Parathyroid adenoma (tissue), 2 donors: Measurements from ENCODE around the gene LRRC15.

Source experiments
- H2AFZ ChIP-seq: fragments of 300-600 bp; sonication (generic); one replicate; pipeline ENCODE4 v1.7.0; 2017; ENCODE audit warnings: antibody characterized with exemption, mild to moderate bottlenecking
- H3K27ac ChIP-seq: fragments of 300-600 bp; sonication (generic); one replicate; pipeline ENCODE4 v1.7.0; 2017
- H3K27me3 ChIP-seq: fragments of 300-600 bp; sonication (generic); one replicate; pipeline ENCODE4 v1.7.0; 2017; ENCODE audit warnings: low read length; ENCODE audit not compliant: control insufficient read depth, insufficient read depth
- H3K36me3 ChIP-seq: fragments of 300-600 bp; sonication (generic); one replicate; pipeline ENCODE4 v1.7.0; 2017; ENCODE audit warnings: low read length; ENCODE audit not compliant: control insufficient read depth, insufficient read depth
- H3K4me1 ChIP-seq: fragments of 300-600 bp; sonication (generic); one replicate; pipeline ENCODE4 v1.7.0; 2017; ENCODE audit warnings: control low read depth
- H3K4me2 ChIP-seq: fragments of 300-600 bp; sonication (generic); one replicate; pipeline ENCODE4 v1.7.0; 2017; ENCODE audit warnings: low read length
- H3K4me3 ChIP-seq: fragments of 300-600 bp; sonication (generic); one replicate; pipeline ENCODE4 v1.7.0; 2017; ENCODE audit warnings: low read depth, low read length
- H3K79me2 ChIP-seq: fragments of 300-600 bp; sonication (generic); one replicate; pipeline ENCODE4 v1.7.0; 2017; ENCODE audit warnings: control low read depth
- H3K9ac ChIP-seq: fragments of 300-600 bp; sonication (generic); one replicate; pipeline ENCODE4 v1.7.0; 2017; ENCODE audit warnings: mild to moderate bottlenecking
- H3K9me3 ChIP-seq: fragments of 300-600 bp; sonication (generic); one replicate; pipeline ENCODE4 v1.7.0; 2017; ENCODE audit warnings: low read length; ENCODE audit not compliant: control insufficient read depth
- TF ChIP-seq, protein P1 (sequence below): fragments of 300-600 bp; sonication (generic); IDR thresholded peaks from one replicate; pipeline ENCODE4 v1.7.0; 2017; ENCODE audit warnings: antibody characterized with exemption, mild to moderate bottlenecking
- donor health status: primary hyperparathyroidism.

LRRC15 gene

DNA sequence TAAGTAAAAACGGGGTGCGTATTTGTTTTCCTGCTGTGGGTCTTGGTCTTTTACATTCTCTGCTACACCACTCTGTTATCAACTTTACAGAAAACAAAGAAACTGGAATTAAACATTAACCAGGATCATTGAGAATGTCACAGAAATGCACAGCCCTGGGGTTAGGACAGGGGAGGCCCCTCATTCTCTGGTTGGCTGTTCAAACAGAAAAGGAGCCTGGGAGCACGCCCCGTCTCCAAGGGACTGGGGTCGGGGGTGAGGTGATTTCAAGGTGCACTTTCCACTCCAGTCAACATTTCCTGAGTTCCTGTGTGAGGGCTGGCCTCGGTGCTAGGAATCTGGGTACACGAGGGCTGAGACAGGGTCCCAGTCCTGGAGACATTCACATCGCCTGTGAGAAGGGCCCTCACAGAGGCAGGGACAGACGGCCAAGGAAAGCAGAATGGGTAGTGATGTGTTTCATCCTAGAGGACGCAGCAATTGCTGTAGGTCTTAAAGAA is 48.7 kb downstream of the LRRC15 start:
- no peaks in the 10 kb centered on the region for H3K36me3 ChIP-seq
- H3K79me2 ChIP-seq: no peaks in the 10 kb centered on the region
- H3K4me2 ChIP-seq: no peak overlapping the region
- no peak overlapping the region for H3K27ac ChIP-seq
- peaks cover 8% of the 10 kb centered on the region for H3K4me1 ChIP-seq
- H3K9me3 ChIP-seq: no peaks in the 10 kb centered on the region
- no peaks in the 10 kb centered on the region for H3K27me3 ChIP-seq
- H3K9ac ChIP-seq: no peak overlapping the region
- H3K4me3 ChIP-seq: no peak overlapping the region
- no peak overlapping the region for H2AFZ ChIP-seq
- TF ChIP-seq, protein P1, sequence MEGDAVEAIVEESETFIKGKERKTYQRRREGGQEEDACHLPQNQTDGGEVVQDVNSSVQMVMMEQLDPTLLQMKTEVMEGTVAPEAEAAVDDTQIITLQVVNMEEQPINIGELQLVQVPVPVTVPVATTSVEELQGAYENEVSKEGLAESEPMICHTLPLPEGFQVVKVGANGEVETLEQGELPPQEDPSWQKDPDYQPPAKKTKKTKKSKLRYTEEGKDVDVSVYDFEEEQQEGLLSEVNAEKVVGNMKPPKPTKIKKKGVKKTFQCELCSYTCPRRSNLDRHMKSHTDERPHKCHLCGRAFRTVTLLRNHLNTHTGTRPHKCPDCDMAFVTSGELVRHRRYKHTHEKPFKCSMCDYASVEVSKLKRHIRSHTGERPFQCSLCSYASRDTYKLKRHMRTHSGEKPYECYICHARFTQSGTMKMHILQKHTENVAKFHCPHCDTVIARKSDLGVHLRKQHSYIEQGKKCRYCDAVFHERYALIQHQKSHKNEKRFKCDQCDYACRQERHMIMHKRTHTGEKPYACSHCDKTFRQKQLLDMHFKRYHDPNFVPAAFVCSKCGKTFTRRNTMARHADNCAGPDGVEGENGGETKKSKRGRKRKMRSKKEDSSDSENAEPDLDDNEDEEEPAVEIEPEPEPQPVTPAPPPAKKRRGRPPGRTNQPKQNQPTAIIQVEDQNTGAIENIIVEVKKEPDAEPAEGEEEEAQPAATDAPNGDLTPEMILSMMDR: no peak

DNA sequence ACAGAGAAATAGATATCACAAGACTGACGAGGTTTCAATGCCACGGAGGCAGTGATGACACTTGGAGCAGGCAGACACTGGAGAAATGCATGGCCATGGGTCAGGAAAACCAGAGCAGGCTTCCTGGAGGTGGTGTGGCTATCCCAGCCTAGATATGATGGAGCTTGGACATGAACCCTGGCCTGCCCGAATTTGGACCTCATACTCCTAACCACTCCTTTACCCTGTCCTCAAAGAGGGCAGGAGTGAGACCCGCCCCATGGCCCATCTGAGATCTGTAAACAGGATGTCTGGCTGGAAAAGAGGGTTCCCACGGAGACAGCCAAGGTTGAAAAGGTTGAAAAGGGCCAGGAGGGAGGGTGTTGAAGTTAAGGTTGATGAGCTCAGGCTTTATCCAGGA is 49.4 kb downstream of the LRRC15 start:
- no peak overlapping the region for H3K27ac ChIP-seq
- no peaks in the 10 kb centered on the region for H3K79me2 ChIP-seq
- no peak overlapping the region for H3K9ac ChIP-seq
- no peaks in the 10 kb centered on the region for H3K27me3 ChIP-seq
- H2AFZ ChIP-seq: no peak overlapping the region
- TF ChIP-seq, protein P1: no peak
- H3K4me1 ChIP-seq: peaks cover 10% of the 10 kb centered on the region
- H3K4me3 ChIP-seq: no peak overlapping the region
- H3K36me3 ChIP-seq: no peaks in the 10 kb centered on the region
- H3K4me2 ChIP-seq: no peak overlapping the region
- no peaks in the 10 kb centered on the region for H3K9me3 ChIP-seq

DNA sequence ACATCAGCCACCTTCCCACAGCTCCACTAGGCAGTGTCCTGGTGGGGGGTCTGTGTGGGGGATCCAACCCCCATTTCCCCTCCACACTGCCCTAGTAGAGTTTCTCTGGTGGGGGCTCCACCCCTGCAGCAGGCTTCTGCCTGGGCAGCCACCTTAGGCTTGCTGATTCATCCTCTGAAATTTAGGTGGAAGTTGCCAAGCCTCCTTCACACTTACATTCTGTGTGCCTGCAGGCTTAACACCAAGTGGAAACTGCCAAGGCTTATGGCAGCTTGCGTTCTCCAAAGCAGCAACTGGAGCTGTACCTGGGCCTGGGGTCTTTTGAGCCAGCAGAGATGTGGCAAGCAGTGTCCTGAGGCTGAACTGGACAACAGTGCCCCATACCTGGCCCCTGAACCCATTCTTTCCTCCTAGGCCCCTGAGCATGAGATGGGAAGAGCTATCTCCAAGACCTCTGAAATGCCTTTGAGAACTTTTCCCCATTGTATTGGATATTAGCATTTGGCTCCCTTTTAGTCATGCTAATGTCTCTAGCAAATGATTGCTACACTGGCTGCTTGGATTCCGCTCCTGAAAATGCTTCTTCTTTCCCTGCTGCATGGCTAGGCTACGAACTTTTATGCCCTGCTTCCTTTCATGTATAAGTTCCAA is 50.9 kb downstream of the LRRC15 start:
- no peaks in the 10 kb centered on the region for H3K27me3 ChIP-seq
- no peak overlapping the region for H2AFZ ChIP-seq
- TF ChIP-seq, protein P1: no peak
- no peaks in the 10 kb centered on the region for H3K9me3 ChIP-seq
- H3K4me3 ChIP-seq: no peak overlapping the region
- H3K36me3 ChIP-seq: no peaks in the 10 kb centered on the region
- H3K4me1 ChIP-seq: peaks cover 14% of the 10 kb centered on the region
- H3K4me2 ChIP-seq: no peak overlapping the region
- no peak overlapping the region for H3K27ac ChIP-seq
- no peak overlapping the region for H3K9ac ChIP-seq
- H3K79me2 ChIP-seq: no peaks in the 10 kb centered on the region

DNA sequence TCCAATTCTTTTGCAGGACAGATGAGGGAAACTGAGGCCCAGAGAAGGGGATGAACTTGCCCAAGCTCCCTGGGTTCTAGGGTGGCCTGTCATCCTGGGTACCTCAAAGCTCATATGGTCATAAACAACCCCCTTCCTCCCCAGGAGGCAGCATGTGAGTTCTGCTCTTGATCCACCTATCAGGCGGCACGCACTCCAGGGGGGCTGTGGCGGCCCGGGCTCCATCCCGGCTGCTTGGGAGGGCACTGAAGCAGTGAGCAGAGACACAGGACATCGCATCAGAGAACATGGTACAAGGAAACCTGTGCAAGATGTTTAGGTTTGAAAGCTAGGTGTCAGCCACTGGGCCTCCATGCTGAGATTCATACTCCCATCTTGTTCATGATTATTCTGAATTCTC is 52.6 kb downstream of the LRRC15 start:
- no peaks in the 10 kb centered on the region for H3K9me3 ChIP-seq
- H3K4me3 ChIP-seq: no peak overlapping the region
- no peaks in the 10 kb centered on the region for H3K36me3 ChIP-seq
- peaks cover 28% of the 10 kb centered on the region for H3K4me1 ChIP-seq
- no peak overlapping the region for H3K27ac ChIP-seq
- no peaks in the 10 kb centered on the region for H3K79me2 ChIP-seq
- no peak overlapping the region for H3K9ac ChIP-seq
- H3K27me3 ChIP-seq: no peaks in the 10 kb centered on the region
- H3K4me2 ChIP-seq: no peak overlapping the region
- H2AFZ ChIP-seq: no peak overlapping the region
- TF ChIP-seq, protein P1: no peak

DNA sequence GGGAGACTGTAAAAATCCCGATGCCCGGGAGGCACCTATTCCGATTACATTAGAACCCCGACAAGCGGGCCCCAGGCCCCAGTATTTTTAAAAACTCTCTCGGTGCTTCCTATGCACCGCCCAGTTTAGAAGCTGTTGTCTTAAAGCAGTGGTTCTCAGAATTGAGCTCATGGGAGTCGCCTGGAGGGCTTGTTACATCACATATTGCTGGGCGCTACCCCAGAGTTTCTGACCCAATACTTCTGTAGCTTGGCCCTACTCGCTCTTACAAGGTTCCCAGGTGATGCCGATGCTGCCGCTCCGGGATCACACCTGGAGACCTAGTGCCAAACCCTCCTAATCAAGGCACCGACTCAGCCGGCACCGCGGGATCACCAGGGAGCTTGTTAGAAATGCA is 53.6 kb downstream of the LRRC15 start:
- no peaks in the 10 kb centered on the region for H3K9me3 ChIP-seq
- no peak overlapping the region for H3K9ac ChIP-seq
- H3K4me3 ChIP-seq: no peak overlapping the region
- no peaks in the 10 kb centered on the region for H3K27me3 ChIP-seq
- H3K4me2 ChIP-seq: peak overlapping the region; percentile 81
- H3K27ac ChIP-seq: peak overlapping the region; percentile 81
- peak overlapping the region; percentile 77 for H2AFZ ChIP-seq
- no peaks in the 10 kb centered on the region for H3K36me3 ChIP-seq
- TF ChIP-seq, protein P1: no peak
- peaks cover 33% of the 10 kb centered on the region for H3K4me1 ChIP-seq
- H3K79me2 ChIP-seq: no peaks in the 10 kb centered on the region
